Measurements from ENCODE around the gene MUC4. TPM values are rescaled to one million over a fixed set of nuclear protein-coding genes. Genes with fewer than 3 reads are reported as not detected.
"Not testable (repeated sequence)": the region's sequence is repeated elsewhere in the genome, so short reads cannot be mapped to it uniquely, and the experiment has no call there.

MUC4 gene
- total and polyA plus RNA-seq, 5 donors from 2014 or later, result not detected

GRCh38 chr3:195717852-195718476, 93.8 kb downstream of the MUC4 start:
- Histone ChIP-seq H3K36me3 (ENCODE audit: control insufficient read depth, insufficient read depth, low read length) (peaks cover 7% of the 10 kb centered on the region), H3K4me1 (ENCODE audit: control insufficient read depth, insufficient read depth, low read length, poor library complexity, severe bottlenecking) (no peaks in the 10 kb centered on the region), H3K27me3 (ENCODE audit: control insufficient read depth, insufficient read depth, low read length) (no peaks in the 10 kb centered on the region), H3K4me3 (ENCODE audit: low read depth, low read length) (no peak overlapping the region), H3K27ac (ENCODE audit: insufficient read depth, low read length, poor library complexity, severe bottlenecking) (no peak overlapping the region), H3K9me3 (ENCODE audit: control insufficient read depth in 2 of 2, low read length in 2 of 2) (no peaks in the 10 kb centered on the region)
- DNase-seq (no peak), ATAC-seq (ENCODE audit: low read depth in 2 of 2) (no peak)
- H3K27ac Mint-ChIP-seq, result peak overlapping the region in 1 of 3 donors; percentile 20
- H3K4me3 Mint-ChIP-seq, result no peak overlapping the region
- no peaks in the 10 kb centered on the region for H3K9me3 Mint-ChIP-seq
- peaks cover 0 to 4% (median 1%) of the 10 kb centered on the region in 4 donors for H3K4me1 Mint-ChIP-seq
- no peaks in the 10 kb centered on the region for H3K27me3 Mint-ChIP-seq
- H3K36me3 Mint-ChIP-seq, result peaks cover 37% of the 10 kb centered on the region

DNA sequence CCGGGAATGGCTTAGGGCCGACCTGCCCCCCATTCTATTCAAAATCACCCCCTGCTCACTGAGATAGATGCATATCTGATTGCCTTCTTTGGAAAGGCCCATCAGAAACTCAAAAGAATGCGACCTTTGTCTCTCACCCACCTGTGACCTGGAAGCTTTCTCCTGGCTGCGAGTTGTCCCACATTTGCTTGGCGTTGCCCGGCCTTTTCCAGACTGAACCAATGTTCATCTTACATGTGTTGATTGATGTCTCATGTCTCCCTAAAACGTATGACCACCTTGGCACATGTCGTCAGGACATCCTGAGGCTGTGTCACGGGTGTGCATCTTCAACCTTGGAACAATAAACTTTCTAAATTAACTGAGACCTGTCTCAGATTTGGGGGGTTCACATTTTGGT, 94.3 kb downstream of the MUC4 start:
- Mint-ChIP-seq H3K4me1 (peaks cover 0 to 4% (median 1%) of the 10 kb centered on the region in 4 donors), H3K36me3 (peaks cover 39% of the 10 kb centered on the region), H3K4me3 (no peak overlapping the region), H3K9me3 (no peaks in the 10 kb centered on the region), H3K27me3 (no peaks in the 10 kb centered on the region), H3K27ac (peak overlapping the region in 1 of 3 donors; percentile 89)
- H3K36me3 ChIP-seq (ENCODE audit: control insufficient read depth, insufficient read depth, low read length), result peaks cover 7% of the 10 kb centered on the region
- no peaks in the 10 kb centered on the region for H3K4me1 ChIP-seq (ENCODE audit: control insufficient read depth, insufficient read depth, low read length, poor library complexity, severe bottlenecking)
- H3K4me3 ChIP-seq (ENCODE audit: low read depth, low read length), result no peak overlapping the region
- no peaks in the 10 kb centered on the region for H3K27me3 ChIP-seq (ENCODE audit: control insufficient read depth, insufficient read depth, low read length)
- no peaks in the 10 kb centered on the region for H3K9me3 ChIP-seq (ENCODE audit: control insufficient read depth in 2 of 2, low read length in 2 of 2)
- no peak overlapping the region for H3K27ac ChIP-seq (ENCODE audit: insufficient read depth, low read length, poor library complexity, severe bottlenecking)
- DNase-seq, result no peak
- ATAC-seq (ENCODE audit: low read depth in 2 of 2), result no peak

DNA sequence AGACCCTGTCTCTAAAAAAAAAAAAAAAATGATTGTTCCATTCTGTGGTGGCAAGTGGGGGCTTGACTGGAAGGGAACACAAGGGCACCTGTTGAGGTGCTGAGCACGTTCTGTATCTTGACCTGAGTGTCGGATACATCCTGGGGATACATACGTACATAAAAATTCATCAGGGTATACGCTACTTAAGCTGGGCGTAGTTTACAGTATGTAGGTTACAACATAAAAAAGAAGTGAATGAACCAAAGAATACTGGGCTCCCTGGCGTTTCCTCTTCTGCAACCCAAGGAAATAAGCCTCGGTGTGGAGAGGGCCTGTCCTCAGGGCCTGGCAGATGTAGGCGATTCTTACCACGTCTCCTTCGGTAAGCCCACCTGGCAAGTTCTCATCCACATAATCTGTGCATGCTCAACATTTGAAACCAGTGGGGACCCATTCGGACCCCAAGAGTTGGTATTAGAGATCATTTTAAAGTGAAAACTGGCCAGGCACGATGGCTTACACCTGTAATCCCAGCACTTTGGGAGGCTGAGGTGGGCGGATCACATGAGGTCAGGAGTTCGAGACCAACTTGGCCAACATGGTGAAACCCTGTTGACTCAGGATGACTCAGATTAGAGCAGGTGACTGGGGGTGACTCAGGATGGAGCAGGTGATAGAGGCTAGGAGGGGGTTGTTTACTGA, 96.0 kb downstream of the MUC4 start:
- no peak overlapping the region for H3K27ac ChIP-seq (ENCODE audit: insufficient read depth, low read length, poor library complexity, severe bottlenecking)
- peak in 1 of 3 donors; percentile 50 for DNase-seq
- no peak overlapping the region for H3K4me3 ChIP-seq (ENCODE audit: low read depth, low read length)
- peaks cover 12% of the 10 kb centered on the region for H3K36me3 ChIP-seq (ENCODE audit: control insufficient read depth, insufficient read depth, low read length)
- Mint-ChIP-seq H3K4me1 (peaks cover 0 to 3% (median under 1%) of the 10 kb centered on the region in 4 donors), H3K4me3 (no peak overlapping the region), H3K9me3 (no peaks in the 10 kb centered on the region), H3K27me3 (no peaks in the 10 kb centered on the region), H3K36me3 (peaks cover 42% of the 10 kb centered on the region), H3K27ac (peak overlapping the region in 2 of 3 donors; percentile 1 to 11)
- no peaks in the 10 kb centered on the region for H3K4me1 ChIP-seq (ENCODE audit: control insufficient read depth, insufficient read depth, low read length, poor library complexity, severe bottlenecking)
- H3K27me3 ChIP-seq (ENCODE audit: control insufficient read depth, insufficient read depth, low read length), result no peaks in the 10 kb centered on the region
- peak; percentile 25 to 38 for ATAC-seq (ENCODE audit: low read depth in 2 of 2)
- no peaks in the 10 kb centered on the region for H3K9me3 ChIP-seq (ENCODE audit: control insufficient read depth in 2 of 2, low read length in 2 of 2)

DNA sequence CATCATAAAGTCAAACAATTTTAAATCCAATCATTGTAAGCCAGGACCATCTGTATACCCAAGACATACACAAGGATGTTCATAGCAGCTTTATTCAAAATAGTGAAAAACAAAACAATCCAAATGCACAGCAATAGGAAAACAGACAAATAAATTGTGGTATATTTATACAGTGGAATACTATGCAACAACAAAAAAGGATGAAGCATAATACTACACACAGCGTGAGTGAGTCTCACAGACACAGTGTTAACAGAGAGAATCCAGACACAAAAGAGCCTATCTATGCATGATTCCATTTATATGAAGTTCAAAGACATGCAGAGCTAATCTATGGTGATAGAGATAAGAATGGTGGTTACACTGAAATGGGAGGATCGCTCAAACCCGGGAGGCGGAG, 96.6 kb downstream of the MUC4 start:
- Histone ChIP-seq H3K4me3 (ENCODE audit: low read depth, low read length) (no peak overlapping the region), H3K4me1 (ENCODE audit: control insufficient read depth, insufficient read depth, low read length, poor library complexity, severe bottlenecking) (no peaks in the 10 kb centered on the region), H3K27ac (ENCODE audit: insufficient read depth, low read length, poor library complexity, severe bottlenecking) (no peak overlapping the region), H3K36me3 (ENCODE audit: control insufficient read depth, insufficient read depth, low read length) (peaks cover 12% of the 10 kb centered on the region), H3K27me3 (ENCODE audit: control insufficient read depth, insufficient read depth, low read length) (no peaks in the 10 kb centered on the region), H3K9me3 (ENCODE audit: control insufficient read depth in 2 of 2, low read length in 2 of 2) (no peaks in the 10 kb centered on the region)
- H3K9me3 Mint-ChIP-seq, result no peaks in the 10 kb centered on the region
- peaks cover 0 to 3% (median under 1%) of the 10 kb centered on the region in 4 donors for H3K4me1 Mint-ChIP-seq
- H3K36me3 Mint-ChIP-seq, result peaks cover 44% of the 10 kb centered on the region
- no peaks in the 10 kb centered on the region for H3K27me3 Mint-ChIP-seq
- ATAC-seq (ENCODE audit: low read depth in 2 of 2) (no peak), DNase-seq (no peak)
- H3K4me3 Mint-ChIP-seq, result no peak overlapping the region
- no peak overlapping the region for H3K27ac Mint-ChIP-seq

GRCh38 chr3:195714380-195715011, 97.2 kb downstream of the MUC4 start:
- Mint-ChIP-seq H3K4me3 (peak overlapping the region in 1 of 4 donors; percentile 46), H3K27ac (peak overlapping the region in 1 of 3 donors; percentile 67), H3K27me3 (no peaks in the 10 kb centered on the region), H3K9me3 (no peaks in the 10 kb centered on the region), H3K36me3 (peaks cover 51% of the 10 kb centered on the region), H3K4me1 (peaks cover 0 to 3% (median under 1%) of the 10 kb centered on the region in 4 donors)
- Histone ChIP-seq H3K27me3 (ENCODE audit: control insufficient read depth, insufficient read depth, low read length) (no peaks in the 10 kb centered on the region), H3K4me1 (ENCODE audit: control insufficient read depth, insufficient read depth, low read length, poor library complexity, severe bottlenecking) (no peaks in the 10 kb centered on the region), H3K27ac (ENCODE audit: insufficient read depth, low read length, poor library complexity, severe bottlenecking) (no peak overlapping the region), H3K36me3 (ENCODE audit: control insufficient read depth, insufficient read depth, low read length) (peaks cover 12% of the 10 kb centered on the region), H3K9me3 (ENCODE audit: control insufficient read depth in 2 of 2, low read length in 2 of 2) (no peaks in the 10 kb centered on the region), H3K4me3 (ENCODE audit: low read depth, low read length) (no peak overlapping the region)
- ATAC-seq (ENCODE audit: low read depth in 2 of 2), result no peak
- DNase-seq, result peak in 1 of 3 donors; percentile 68

GRCh38 chr3:195713150-195713549, 98.6 kb downstream of the MUC4 start:
- H3K36me3 Mint-ChIP-seq, result peaks cover 56% of the 10 kb centered on the region
- peak in 1 of 3 donors; percentile 54 for DNase-seq

DNA sequence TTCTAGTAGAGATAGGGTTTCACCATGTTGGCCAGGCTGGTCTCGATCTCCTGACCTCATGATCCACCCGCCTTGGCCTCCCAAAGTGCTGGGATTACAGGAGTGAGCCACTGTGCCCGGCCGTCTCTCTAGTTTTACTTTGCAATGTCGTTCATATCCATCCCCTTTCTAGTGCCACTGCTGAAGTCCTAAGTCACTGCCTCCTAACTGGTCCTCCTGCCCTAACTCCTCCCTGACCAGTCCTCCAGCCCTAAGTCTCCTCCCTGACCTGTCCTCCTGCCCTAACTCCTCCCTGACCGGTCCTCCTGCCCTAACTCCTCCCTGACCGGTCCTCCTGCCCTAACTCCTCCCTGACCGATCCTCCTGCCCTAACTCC, 99.2 kb downstream of the MUC4 start:
- not testable (repeated sequence) for H3K4me3 Mint-ChIP-seq
- H3K36me3 Mint-ChIP-seq, result peaks cover 57% of the 10 kb centered on the region

More at GRCh38 chr3:195713150-195713549, 98.6 kb downstream of the MUC4 start:
- not testable (repeated sequence) for H3K9me3 Mint-ChIP-seq; H3K27ac Mint-ChIP-seq; H3K4me1 Mint-ChIP-seq; H3K9me3 ChIP-seq (ENCODE audit: control insufficient read depth in 2 of 2, low read length in 2 of 2); H3K4me3 ChIP-seq (ENCODE audit: low read depth, low read length); H3K27me3 Mint-ChIP-seq; ATAC-seq (ENCODE audit: low read depth in 2 of 2); H3K4me1 ChIP-seq (ENCODE audit: control insufficient read depth, insufficient read depth, low read length, poor library complexity, severe bottlenecking); H3K27me3 ChIP-seq (ENCODE audit: control insufficient read depth, insufficient read depth, low read length); H3K4me3 Mint-ChIP-seq; H3K27ac ChIP-seq (ENCODE audit: insufficient read depth, low read length, poor library complexity, severe bottlenecking)
- H3K36me3 ChIP-seq (ENCODE audit: control insufficient read depth, insufficient read depth, low read length), result peaks cover 12% of the 10 kb centered on the region

More for the DNA sequence above, 99.2 kb downstream of the MUC4 start:
- peaks cover 14% of the 10 kb centered on the region for H3K36me3 ChIP-seq (ENCODE audit: control insufficient read depth, insufficient read depth, low read length)
- not testable (repeated sequence) for H3K4me3 ChIP-seq (ENCODE audit: low read depth, low read length); H3K4me1 Mint-ChIP-seq; H3K9me3 ChIP-seq (ENCODE audit: control insufficient read depth in 2 of 2, low read length in 2 of 2); H3K4me1 ChIP-seq (ENCODE audit: control insufficient read depth, insufficient read depth, low read length, poor library complexity, severe bottlenecking); H3K27ac ChIP-seq (ENCODE audit: insufficient read depth, low read length, poor library complexity, severe bottlenecking); H3K9me3 Mint-ChIP-seq; H3K27ac Mint-ChIP-seq; ATAC-seq (ENCODE audit: low read depth in 2 of 2); H3K27me3 Mint-ChIP-seq; H3K27me3 ChIP-seq (ENCODE audit: control insufficient read depth, insufficient read depth, low read length)
- peak in 1 of 3 donors; percentile 75 for DNase-seq

All from CD4-positive, CD25-positive, alpha-beta regulatory T cell (primary cell).